ENCODE measurements around the gene SFMBT2. TPM values are rescaled to one million over a fixed set of nuclear protein-coding genes. Genes with fewer than 3 reads are reported as not detected.

The SFMBT2 gene
- total RNA-seq, 2 donors from 2014 or later: 12.2 to 18.5 TPM

GRCh38 chr10:7195118-7195517 lies 215.7 kb downstream of the SFMBT2 start:
- no peaks in the 10 kb centered on the region for H3K27me3 ChIP-seq (replicated peaks; ENCODE audit: insufficient read depth)
- H3K36me3 ChIP-seq: no peaks in the 10 kb centered on the region
- H3K27ac ChIP-seq: no peak overlapping the region
- no peak for TF ChIP-seq POLR2A (IDR thresholded peaks at IDR 0.05)
- no peak for TF ChIP-seq POLR2AphosphoS5 (IDR thresholded peaks at IDR 0.05)
- TF ChIP-seq CTCF (IDR thresholded peaks at IDR 0.05): no peak
- no peaks in the 10 kb centered on the region for H3K4me1 ChIP-seq (replicated peaks)
- H3K9me3 ChIP-seq: no peaks in the 10 kb centered on the region
- WGBS: 97% methylated on average over 6 of the region's 6 CpGs
- no peak for DNase-seq (ENCODE audit: low spot score)
- no peak overlapping the region for H3K4me3 ChIP-seq
- intact Hi-C loops (cut with DNase I): no loop called here

GRCh38 chr10:7194571-7194970 lies 216.3 kb downstream of the SFMBT2 start:
- no peaks in the 10 kb centered on the region for H3K9me3 ChIP-seq
- WGBS: 96% methylated on average over 5 of the region's 5 CpGs
- no peak overlapping the region for H3K27ac ChIP-seq
- DNase-seq (ENCODE audit: low spot score): no peak
- no peaks in the 10 kb centered on the region for H3K36me3 ChIP-seq
- intact Hi-C loops (cut with DNase I): no loop called here
- H3K4me1 ChIP-seq (replicated peaks): no peaks in the 10 kb centered on the region
- H3K27me3 ChIP-seq (replicated peaks; ENCODE audit: insufficient read depth): no peaks in the 10 kb centered on the region
- TF ChIP-seq CTCF (IDR thresholded peaks at IDR 0.05): no peak
- TF ChIP-seq POLR2A (IDR thresholded peaks at IDR 0.05): no peak
- no peak for TF ChIP-seq POLR2AphosphoS5 (IDR thresholded peaks at IDR 0.05)
- H3K4me3 ChIP-seq: no peak overlapping the region

- H3K4me3 ChIP-seq: no peak overlapping the region
- TF ChIP-seq POLR2A (IDR thresholded peaks at IDR 0.05) (no peak), POLR2AphosphoS5 (IDR thresholded peaks at IDR 0.05) (no peak), CTCF (IDR thresholded peaks at IDR 0.05) (no peak)
- intact Hi-C loops (cut with DNase I): no loop called here
- H3K4me1 ChIP-seq (replicated peaks): no peaks in the 10 kb centered on the region
- 93% methylated on average over 7 of the region's 7 CpGs for WGBS
- no peak overlapping the region for H3K27ac ChIP-seq
- no peaks in the 10 kb centered on the region for H3K9me3 ChIP-seq
- no peaks in the 10 kb centered on the region for H3K27me3 ChIP-seq (replicated peaks; ENCODE audit: insufficient read depth)
- no peak for DNase-seq (ENCODE audit: low spot score)
- no peaks in the 10 kb centered on the region for H3K36me3 ChIP-seq
Measured at GRCh38 chr10:7193369-7193768, 217.5 kb downstream of the SFMBT2 start.

- Histone ChIP-seq H3K27ac (no peak overlapping the region), H3K36me3 (no peaks in the 10 kb centered on the region)
Measured at GRCh38 chr10:7192831-7193361, 217.9 kb downstream of the SFMBT2 start.

More at GRCh38 chr10:7192831-7193361, 217.9 kb downstream of the SFMBT2 start:
- TF ChIP-seq POLR2AphosphoS5 (IDR thresholded peaks at IDR 0.05) (no peak), POLR2A (IDR thresholded peaks at IDR 0.05) (no peak), CTCF (IDR thresholded peaks at IDR 0.05) (no peak)
- H3K27me3 ChIP-seq (replicated peaks; ENCODE audit: insufficient read depth): no peaks in the 10 kb centered on the region
- no peak for DNase-seq (ENCODE audit: low spot score)
- no peak overlapping the region for H3K4me3 ChIP-seq
- intact Hi-C loops (cut with DNase I): no loop called here
- H3K4me1 ChIP-seq (replicated peaks): no peaks in the 10 kb centered on the region
- no peaks in the 10 kb centered on the region for H3K9me3 ChIP-seq
- WGBS: 91% methylated on average over 10 of the region's 10 CpGs

All from prostate gland (tissue), 2 donors.